AG04450 (cell line): Measurements from ENCODE around the gene ESPNL. TPM values are rescaled to one million over a fixed set of nuclear protein-coding genes. Genes with fewer than 3 reads are reported as not detected.

Experiments used
- CTCF ChIA-PET: fragments of 300-600, 350-600 bp; formaldehyde crosslinking; extraction: SDS; loops from one replicate; lab custom pipeline; 2022; ENCODE audit warnings: antibody characterized with exemption, inconsistent platforms; lab: Charles Lee
- POLR2A ChIA-PET: fragments of 350-600 bp; formaldehyde crosslinking; extraction: SDS; loops from one replicate; lab custom pipeline; 2021; ENCODE audit warnings: antibody characterized with exemption, inconsistent platforms; lab: Yijun Ruan, JAX
- DNase-seq: peaks from one replicate; pipeline ENCODE4 v3.0.0-alpha.2; 2011; ENCODE audit warnings: low read depth, low spot score
- H3K27ac ChIP-seq: one replicate; pipeline ENCODE4 v1.5.1; 2012; ENCODE audit warnings: low read depth, low read length, control low read depth
- H3K27me3 ChIP-seq: one replicate; pipeline ENCODE4 v1.6.0; 2012; ENCODE audit warnings: low read length; ENCODE audit not compliant: control insufficient read depth, insufficient read depth
- H3K4me3 ChIP-seq: 2 replicates; pipeline ENCODE4 v1.5.1; 2011; ENCODE audit warnings: mild to moderate bottlenecking, low read depth, low read length, control low read depth
- H3K9me3 ChIP-seq: 2 replicates; pipeline ENCODE4 v1.5.1; 2012; ENCODE audit warnings: low read length; ENCODE audit not compliant: control insufficient read depth, insufficient read depth
- polyA plus RNA-seq: library from polyadenylated mRNA; depleted of rRNA; stranded (reverse); fragments of >200 nt; gene quantifications from 2 replicates; pipeline ENCODE4 v1.2.3, GENCODE V29; 2011
- TF ChIP-seq, protein P1 (sequence below): IDR thresholded peaks from 2 replicates; pipeline ENCODE4 v1.5.1; 2011; ENCODE audit warnings: low read depth, low read length, control low read depth, inconsistent platforms

The ESPNL gene
- polyA plus RNA-seq, 1 experiment: 1.0 TPM

DNA sequence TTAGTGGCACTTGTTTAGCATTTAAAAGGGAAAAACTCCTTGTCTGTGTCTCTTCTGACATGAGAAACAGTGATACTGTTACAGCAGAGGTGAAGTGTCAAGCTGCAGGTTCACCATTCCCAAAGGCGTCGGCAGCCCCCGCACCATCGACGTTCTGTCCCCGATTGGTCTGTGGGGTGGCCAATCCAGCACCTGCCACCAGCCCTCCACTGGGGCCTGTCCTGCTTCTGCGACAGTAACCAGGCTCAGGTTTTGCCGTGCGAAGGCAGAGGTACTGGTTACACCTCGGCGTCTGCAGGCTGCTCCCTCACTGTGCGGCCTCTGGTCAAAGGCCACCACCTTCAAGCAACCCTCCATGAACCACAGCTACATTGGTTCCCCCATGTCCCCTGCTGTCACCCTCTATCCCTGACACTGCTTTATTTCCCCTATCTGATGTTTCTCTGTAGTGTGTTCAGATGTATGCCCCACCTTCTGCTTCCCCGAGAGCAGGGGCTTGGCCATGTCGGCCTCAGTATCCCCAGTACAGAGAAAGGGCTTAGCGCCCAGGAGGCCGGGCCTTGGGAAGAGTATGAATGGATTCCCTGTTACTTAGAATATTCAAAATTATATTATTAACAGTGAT lies 8.6 kb upstream of the ESPNL start:
- no peak overlapping the region for H3K27ac ChIP-seq
- ChIA-PET CTCF (no interaction called here), POLR2A (no interaction called here)
- no peaks in the 10 kb centered on the region for H3K9me3 ChIP-seq
- TF ChIP-seq, protein P1, sequence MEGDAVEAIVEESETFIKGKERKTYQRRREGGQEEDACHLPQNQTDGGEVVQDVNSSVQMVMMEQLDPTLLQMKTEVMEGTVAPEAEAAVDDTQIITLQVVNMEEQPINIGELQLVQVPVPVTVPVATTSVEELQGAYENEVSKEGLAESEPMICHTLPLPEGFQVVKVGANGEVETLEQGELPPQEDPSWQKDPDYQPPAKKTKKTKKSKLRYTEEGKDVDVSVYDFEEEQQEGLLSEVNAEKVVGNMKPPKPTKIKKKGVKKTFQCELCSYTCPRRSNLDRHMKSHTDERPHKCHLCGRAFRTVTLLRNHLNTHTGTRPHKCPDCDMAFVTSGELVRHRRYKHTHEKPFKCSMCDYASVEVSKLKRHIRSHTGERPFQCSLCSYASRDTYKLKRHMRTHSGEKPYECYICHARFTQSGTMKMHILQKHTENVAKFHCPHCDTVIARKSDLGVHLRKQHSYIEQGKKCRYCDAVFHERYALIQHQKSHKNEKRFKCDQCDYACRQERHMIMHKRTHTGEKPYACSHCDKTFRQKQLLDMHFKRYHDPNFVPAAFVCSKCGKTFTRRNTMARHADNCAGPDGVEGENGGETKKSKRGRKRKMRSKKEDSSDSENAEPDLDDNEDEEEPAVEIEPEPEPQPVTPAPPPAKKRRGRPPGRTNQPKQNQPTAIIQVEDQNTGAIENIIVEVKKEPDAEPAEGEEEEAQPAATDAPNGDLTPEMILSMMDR: no peak
- no peaks in the 10 kb centered on the region for H3K27me3 ChIP-seq
- no peak overlapping the region for H3K4me3 ChIP-seq
- no peak for DNase-seq

DNA sequence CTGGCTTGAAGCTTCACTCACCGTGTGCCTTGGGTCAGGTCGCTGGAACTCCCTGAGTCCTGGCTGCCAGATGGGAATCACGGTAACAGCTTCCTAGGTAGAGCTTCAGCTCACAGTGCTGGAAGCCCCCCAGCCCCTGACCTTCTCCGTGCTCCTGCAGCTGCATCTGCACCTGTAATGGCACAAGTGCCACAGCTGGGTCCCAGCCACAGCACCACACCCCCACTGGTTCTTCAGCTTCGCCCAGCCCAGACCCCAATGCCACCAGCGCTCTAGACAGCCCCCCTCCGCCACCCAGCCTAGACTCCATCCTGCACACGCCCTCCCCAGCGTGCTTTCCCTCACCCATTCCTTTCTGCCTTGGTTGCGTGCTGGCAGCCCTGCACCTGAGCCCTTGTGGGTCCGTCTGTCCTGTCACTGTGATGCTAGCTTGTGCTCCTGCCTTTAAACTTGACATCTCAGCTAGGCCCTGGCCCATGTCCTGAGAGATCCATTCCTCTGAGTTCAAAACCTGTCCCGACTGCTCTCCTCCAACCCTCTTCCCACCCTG lies 7.6 kb upstream of the ESPNL start:
- Histone ChIP-seq H3K4me3 (no peak overlapping the region), H3K27me3 (no peaks in the 10 kb centered on the region), H3K9me3 (no peaks in the 10 kb centered on the region), H3K27ac (no peak overlapping the region)
- DNase-seq: no peak
- ChIA-PET CTCF (no interaction called here), POLR2A (no interaction called here)
- TF ChIP-seq, protein P1: no peak

DNA sequence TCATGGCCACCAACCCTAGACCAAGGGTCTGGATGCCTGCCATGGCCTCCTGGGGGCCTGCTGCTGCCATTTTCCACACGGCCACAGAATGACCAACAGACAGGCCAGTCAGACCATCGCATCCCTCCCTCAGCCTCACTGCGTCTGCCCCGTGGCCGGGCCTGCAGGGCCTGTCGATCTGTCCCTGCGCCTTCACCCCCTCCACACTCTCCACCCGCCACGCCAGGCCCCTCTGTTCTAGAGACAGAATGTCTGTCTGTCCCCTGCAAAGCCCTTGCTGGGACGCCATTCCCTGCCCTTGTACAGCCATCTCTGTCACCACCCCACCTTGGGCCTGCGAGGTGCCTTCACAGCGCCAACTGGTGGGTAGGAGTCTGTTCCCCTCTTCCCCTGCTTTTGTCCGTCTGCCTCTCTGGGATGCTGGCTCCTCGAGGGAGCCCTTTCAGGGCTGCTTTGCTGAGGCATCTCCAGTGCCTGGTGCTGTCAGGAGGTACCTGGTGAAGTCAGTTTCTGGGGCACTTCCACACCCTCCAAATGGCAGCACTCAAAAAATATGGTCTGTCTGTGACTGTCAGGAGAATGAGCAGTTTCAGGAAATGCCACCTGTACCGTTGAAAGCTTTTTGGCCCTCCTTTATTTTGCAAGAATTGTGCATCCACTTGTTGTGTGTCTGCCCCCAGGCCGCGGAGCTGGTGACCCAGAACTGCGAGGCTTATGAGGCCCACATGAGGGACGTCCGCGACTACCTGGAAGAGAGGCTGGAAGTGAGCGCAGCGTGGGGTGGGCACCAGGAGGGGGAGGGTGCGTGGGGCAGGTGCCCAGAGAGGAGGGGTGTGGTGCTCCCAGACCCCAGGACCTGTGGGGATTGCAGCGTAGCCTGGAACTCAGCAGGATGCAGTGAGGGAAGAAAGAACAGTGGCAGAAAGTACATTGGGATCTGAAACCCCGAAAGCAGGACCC lies 6.7 kb upstream of the ESPNL start:
- TF ChIP-seq, protein P1: no peak
- H3K4me3 ChIP-seq: no peak overlapping the region
- ChIA-PET POLR2A (no interaction called here), CTCF (no interaction called here)
- no peak for DNase-seq
- no peaks in the 10 kb centered on the region for H3K27me3 ChIP-seq
- H3K9me3 ChIP-seq: peaks cover 6% of the 10 kb centered on the region; the same call in 1 of the 2 replicates
- no peak overlapping the region for H3K27ac ChIP-seq

GRCh38 chr2:238094438-238095022 lies 5.6 kb upstream of the ESPNL start:
- H3K27ac ChIP-seq: no peak overlapping the region
- no peaks in the 10 kb centered on the region for H3K27me3 ChIP-seq
- H3K4me3 ChIP-seq: no peak overlapping the region
- CTCF ChIA-PET: interaction anchor here (0.5 kb wide), 1 partner anchor 112 kb away, joined by 3 read pairs; no protein-coding TSS in a partner anchor
- DNase-seq: no peak
- POLR2A ChIA-PET: no interaction called here
- H3K9me3 ChIP-seq: peaks cover 9% of the 10 kb centered on the region; the same call in 1 of the 2 replicates
- TF ChIP-seq, protein P1: no peak
